CD1c-positive myeloid dendritic cell (primary cell): ENCODE results near the gene TMEM125.

Experiments
- DNase-seq: peaks from one replicate; pipeline ENCODE4 v3.0.0-alpha.2; 2016; ENCODE audit errors: extremely low spot score

The TMEM125 gene

DNA sequence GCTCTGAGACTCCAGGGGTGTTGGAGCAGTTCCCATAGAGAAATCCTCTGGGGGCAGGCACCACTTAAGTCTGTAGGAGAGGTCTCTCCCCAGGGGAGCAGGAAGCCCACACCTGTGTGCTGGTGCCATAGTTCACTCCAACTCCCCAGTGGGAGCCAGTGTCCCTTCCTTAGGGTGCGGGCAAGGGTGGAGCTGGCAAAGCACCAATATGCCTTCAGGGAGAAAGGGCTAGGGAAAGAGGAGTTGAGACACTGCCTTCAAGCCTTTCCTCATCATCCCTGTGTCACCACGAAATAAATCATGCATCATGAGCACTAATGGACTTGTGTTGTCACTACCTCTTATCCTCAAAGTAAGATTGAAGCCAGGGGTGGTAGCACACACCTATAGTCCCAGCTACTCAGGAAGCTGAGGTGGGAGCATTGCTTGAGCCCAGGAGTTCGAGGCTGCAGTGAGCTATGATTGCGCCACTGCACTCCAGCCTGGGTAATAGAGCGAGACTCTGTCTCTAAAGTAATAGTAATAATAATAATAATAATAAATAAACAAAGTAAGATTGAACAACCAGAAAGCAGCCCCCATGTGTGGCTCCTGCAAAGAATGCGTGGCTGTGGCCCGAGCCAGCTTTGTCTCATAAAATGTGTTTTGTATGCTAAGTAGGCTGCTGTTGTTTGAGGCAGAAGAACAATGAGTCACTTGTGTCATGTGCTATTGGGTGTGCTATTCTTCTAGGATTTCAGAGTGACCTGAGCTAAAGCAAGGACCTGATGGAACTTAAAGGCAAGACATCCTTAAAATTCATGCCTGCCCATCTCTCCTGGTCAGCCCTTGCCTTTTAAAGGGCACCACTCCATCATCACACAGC is 24.3 kb downstream of the TMEM125 start:
- DNase-seq, result no peak

- no peak for DNase-seq
Measured at GRCh38 chr1:43294761-43295160, 25.0 kb downstream of the TMEM125 start.

- no peak for DNase-seq
Measured at GRCh38 chr1:43296207-43296606, 26.4 kb downstream of the TMEM125 start.

DNA sequence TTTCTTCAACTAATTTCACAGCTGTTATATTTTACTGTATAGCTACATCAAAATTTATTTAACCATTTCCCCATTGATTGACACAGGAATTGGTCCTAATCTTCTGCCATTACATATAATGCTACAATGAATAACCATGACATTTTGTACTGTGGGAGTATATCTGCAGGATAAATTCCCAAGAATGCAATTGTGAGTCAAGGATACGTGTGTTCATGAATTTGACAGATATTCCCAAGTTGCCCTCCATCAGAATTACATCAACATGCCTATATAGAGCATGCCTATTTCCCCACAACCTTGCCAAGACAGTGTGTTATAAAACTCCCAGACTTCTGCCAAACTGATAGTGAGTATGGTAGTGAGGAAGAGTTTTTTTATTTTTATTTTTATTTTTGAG is 28.3 kb downstream of the TMEM125 start:
- DNase-seq, result no peak

DNA sequence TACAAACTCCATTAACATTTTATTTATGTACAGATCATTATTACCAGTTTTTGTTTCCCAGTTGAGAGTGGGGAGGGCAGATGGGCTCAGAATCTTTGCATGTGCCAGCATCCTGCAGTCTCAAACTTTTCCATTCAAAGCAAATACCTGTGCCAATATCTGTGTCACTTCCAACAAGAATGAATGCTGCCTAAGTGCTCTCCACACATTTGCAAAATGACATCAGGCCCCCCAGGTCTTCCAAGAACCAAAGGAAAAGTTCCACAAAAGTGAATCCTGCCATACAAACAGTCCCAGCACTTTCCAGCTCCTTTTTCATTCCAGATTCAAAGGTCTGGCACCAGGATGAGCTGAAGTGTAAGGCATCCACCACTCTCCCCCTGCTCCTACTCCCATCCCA is 29.3 kb downstream of the TMEM125 start:
- no peak for DNase-seq

GRCh38 chr1:43300378-43301094 is 30.8 kb downstream of the TMEM125 start, which contains the start of gene TIE1:
Gene TIE1 (plus strand): TSS chr1:43300982. CDS start chr1:43301072, 90 bp downstream.
- DNase-seq, result no peak

GRCh38 chr1:43302201-43302600 is 32.4 kb downstream of the TMEM125 start:
- no peak for DNase-seq

DNA sequence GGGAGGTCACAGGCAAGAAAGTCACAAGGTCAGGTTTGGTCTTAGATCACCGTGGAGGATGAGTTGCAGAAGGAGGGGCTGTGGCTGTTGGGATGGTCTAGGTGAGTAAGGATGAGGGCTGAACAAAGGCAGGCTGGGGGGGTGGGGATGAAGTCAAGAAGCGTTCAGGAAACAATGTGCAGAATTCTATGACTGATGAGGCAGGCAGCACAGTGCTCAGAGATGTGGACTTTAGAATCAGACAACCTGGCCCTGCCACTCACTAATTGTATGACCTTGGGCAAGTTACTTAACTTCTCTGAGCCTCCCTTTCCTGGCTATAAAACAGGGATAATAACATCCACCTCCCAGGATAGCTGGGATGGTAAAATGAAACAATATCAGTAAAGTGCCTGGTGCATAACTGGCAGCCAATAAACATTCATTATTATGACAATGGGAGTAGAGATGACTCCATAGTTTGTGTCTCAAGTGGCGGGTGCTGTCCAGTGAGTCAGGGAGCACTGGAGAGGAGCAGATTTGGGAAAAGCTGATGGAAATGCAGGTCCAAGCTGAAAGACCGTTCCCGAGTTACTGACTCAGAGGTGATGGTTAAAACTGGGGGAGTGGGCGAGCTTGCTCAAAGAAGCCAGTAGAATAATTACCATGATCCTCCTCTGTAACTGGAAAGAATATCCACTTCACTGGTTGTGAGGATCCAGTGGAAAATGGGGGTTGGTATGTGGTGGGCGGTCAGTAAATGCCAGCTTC is 33.1 kb downstream of the TMEM125 start:
- no peak for DNase-seq

- no peak for DNase-seq
Measured at GRCh38 chr1:43303471-43304313, 33.9 kb downstream of the TMEM125 start.

DNA sequence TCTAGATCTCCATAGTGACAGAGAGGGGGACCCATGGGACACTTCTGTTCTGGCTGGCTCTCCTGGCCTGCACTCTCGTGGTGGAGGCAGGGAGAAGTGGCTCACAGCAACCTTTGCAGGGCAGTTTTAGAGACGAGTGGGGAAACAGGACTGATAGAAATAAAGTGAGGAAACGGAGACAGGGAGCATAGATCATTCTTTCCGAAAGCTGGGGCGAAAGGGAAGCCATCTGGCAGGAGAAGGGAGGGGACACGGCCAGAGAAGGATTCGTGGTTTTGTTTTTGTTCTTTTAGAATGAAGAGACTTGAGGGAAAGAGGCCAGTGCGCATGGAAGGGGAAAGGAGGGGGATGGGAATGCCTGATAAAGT is 34.5 kb downstream of the TMEM125 start:
- no peak for DNase-seq

- DNase-seq, result no peak
Measured at GRCh38 chr1:43304771-43305300, 35.1 kb downstream of the TMEM125 start.

GRCh38 chr1:43305461-43305860 is 35.7 kb downstream of the TMEM125 start:
- DNase-seq, result no peak

DNA sequence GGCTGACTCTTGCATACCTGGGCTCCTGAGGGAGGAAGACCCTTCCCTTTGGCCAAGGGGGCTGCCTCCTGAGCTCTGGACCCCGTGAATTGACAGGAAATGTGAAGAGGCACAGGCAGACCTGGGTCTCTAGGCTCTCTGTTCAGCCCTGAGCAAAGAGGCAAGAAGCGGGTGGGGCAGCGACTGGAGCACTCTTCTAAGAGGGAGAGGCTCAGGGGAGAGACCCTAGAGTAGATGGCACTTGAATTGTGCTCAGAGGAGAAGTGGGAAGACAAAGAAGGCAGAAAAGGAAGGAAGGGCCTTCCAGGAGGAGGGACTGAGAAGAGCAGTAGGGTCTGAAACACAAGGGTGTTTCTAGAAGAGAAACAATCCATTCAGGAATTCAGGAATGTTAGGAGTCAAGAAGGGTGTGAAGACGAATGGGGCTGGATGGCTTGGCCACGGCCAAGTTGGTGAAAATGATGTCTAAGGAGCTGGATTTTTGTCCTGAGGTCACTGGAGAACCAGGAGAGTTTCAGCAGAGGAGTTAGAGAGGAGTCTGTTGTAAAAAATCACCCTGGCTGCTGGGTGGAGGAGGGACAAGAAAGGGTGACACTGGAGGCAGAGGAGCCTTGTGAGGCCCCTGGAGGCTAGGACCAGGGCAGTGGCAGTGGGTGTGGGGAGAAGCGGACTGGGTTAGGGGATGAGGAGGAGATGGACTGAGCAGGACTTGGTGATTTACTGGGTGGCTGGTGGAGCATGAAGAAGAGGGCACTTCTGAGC is 36.3 kb downstream of the TMEM125 start:
- DNase-seq, result no peak

DNA sequence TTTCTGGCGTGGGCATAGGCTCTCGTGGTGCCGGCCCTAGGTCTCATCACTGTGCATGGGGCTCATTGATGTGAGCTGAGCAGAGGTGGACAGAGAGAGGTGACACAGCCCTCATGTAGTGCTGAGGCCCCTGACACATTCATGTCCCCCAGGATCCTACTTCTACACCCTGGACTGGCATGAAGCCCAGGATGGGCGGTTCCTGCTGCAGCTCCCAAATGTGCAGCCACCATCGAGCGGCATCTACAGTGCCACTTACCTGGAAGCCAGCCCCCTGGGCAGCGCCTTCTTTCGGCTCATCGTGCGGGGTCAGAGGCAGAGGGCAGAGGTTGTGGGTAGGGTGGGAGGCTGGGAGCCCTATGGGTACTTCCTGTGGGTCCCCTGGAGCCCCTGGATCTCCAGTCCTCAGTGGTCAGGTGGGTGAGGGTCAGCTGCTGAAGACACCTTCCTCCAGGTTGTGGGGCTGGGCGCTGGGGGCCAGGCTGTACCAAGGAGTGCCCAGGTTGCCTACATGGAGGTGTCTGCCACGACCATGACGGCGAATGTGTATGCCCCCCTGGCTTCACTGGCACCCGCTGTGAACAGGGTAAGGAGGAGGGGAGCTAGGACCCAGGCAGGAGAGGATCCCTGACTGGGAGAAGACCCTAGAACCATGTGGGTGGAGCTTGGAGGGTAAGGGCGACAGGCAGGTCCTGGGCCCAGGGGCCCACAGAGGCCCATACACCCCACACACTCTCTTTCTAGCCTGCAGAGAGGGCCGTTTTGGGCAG is 37.1 kb downstream of the TMEM125 start:
- no peak for DNase-seq

DNA sequence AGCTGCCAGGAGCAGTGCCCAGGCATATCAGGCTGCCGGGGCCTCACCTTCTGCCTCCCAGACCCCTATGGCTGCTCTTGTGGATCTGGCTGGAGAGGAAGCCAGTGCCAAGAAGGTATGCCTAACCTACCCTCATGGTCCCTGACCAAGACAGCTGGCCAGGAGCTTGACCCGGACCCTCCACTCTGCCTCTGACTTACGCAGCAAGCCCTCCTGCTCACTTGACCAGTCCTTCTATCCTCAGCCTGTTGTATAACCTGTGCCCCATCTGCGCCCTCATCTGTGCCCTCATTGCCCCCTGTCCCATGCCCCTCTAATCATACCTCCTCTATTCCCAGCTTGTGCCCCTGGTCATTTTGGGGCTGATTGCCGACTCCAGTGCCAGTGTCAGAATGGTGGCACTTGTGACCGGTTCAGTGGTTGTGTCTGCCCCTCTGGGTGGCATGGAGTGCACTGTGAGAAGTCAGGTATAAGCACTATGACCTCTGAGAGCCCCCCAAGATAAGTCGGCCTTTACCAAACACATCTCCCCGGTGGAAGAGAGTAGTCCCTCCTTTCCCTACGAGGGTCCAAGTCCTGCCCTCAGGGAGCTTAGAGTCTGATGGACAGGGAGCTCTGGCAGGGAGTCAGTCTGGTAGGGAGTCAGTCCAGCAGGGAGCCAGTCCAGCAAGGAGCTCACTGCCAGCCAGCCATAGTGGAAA is 37.8 kb downstream of the TMEM125 start:
- DNase-seq, result no peak

- DNase-seq, result no peak
Measured at GRCh38 chr1:43308635-43309404, 39.0 kb downstream of the TMEM125 start.

DNA sequence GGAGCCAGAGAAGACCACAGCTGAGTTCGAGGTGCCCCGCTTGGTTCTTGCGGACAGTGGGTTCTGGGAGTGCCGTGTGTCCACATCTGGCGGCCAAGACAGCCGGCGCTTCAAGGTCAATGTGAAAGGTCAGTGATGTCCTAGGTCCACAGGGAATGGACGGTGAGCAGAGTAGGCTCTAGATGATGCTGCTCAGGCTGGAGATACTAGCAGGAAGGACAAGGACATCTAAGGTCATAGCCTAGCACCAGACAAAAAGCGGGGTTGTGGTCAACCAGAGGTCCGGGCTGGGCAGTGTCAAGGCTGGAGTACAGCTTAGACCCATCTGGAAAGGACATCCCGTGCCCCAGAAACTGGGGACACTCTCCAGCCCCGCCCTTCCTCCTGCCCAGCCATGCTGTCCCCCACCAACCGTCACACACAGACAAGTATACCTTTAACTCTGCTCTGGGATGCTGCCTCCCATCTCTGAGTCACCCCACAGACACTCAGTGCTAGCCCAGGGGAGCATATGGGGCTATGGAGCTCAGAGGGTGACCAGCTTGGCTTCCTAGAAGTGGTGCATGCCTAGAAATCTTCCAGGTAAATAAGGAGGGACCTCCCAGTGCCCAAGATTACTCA is 39.7 kb downstream of the TMEM125 start:
- DNase-seq, result no peak

- DNase-seq, result no peak
Measured at GRCh38 chr1:43311521-43311920, 41.7 kb downstream of the TMEM125 start.
